ENCODE measurements around the gene SLC5A2. TPM values are rescaled to one million over a fixed set of nuclear protein-coding genes. Genes with fewer than 3 reads are reported as not detected.

SLC5A2 gene
- total RNA-seq, 2 donors from 2014 or later = 0.55 to 0.62 TPM

- no peaks in the 10 kb centered on the region for H3K36me3 ChIP-seq
- no peaks in the 10 kb centered on the region for H3K27me3 ChIP-seq (replicated peaks; ENCODE audit: insufficient read depth)
- H3K27ac ChIP-seq = no peak overlapping the region
- no peaks in the 10 kb centered on the region for H3K4me1 ChIP-seq (replicated peaks)
- TF ChIP-seq POLR2A (IDR thresholded peaks at IDR 0.05) (no peak), CTCF (IDR thresholded peaks at IDR 0.05) (no peak), POLR2AphosphoS5 (IDR thresholded peaks at IDR 0.05) (no peak)
- no peaks in the 10 kb centered on the region for H3K9me3 ChIP-seq
- H3K4me3 ChIP-seq = no peak overlapping the region
- intact Hi-C loops (cut with DNase I) = no loop called here
- no peak for DNase-seq (ENCODE audit: low spot score)
- 66% methylated on average over 2 of the region's 2 CpGs for WGBS
Observed at GRCh38 chr16:31532120-31532519, 49.2 kb downstream of the SLC5A2 start.

- peaks cover 4% of the 10 kb centered on the region for H3K27me3 ChIP-seq (replicated peaks; ENCODE audit: insufficient read depth)
- H3K27ac ChIP-seq = no peak overlapping the region
- H3K9me3 ChIP-seq = no peaks in the 10 kb centered on the region
- WGBS = 89% methylated on average over 4 of the region's 4 CpGs
- H3K4me1 ChIP-seq (replicated peaks) = no peaks in the 10 kb centered on the region
- DNase-seq (ENCODE audit: low spot score) = no peak
- H3K36me3 ChIP-seq = no peaks in the 10 kb centered on the region
- TF ChIP-seq POLR2AphosphoS5 (IDR thresholded peaks at IDR 0.05) = no peak
- TF ChIP-seq POLR2A (IDR thresholded peaks at IDR 0.05) = no peak
- TF ChIP-seq CTCF (IDR thresholded peaks at IDR 0.05) = no peak
- intact Hi-C loops (cut with DNase I) = no loop called here
- H3K4me3 ChIP-seq = no peak overlapping the region
Observed at GRCh38 chr16:31532896-31533295, 50.0 kb downstream of the SLC5A2 start.

- TF ChIP-seq POLR2AphosphoS5 (IDR thresholded peaks at IDR 0.05) (no peak), POLR2A (IDR thresholded peaks at IDR 0.05) (no peak), CTCF (IDR thresholded peaks at IDR 0.05) (no peak)
- no peaks in the 10 kb centered on the region for H3K36me3 ChIP-seq
- intact Hi-C loops (cut with DNase I) = no loop called here
- H3K4me1 ChIP-seq (replicated peaks) = no peaks in the 10 kb centered on the region
- no peak overlapping the region for H3K27ac ChIP-seq
- H3K4me3 ChIP-seq = no peak overlapping the region
- no peaks in the 10 kb centered on the region for H3K9me3 ChIP-seq
- H3K27me3 ChIP-seq (replicated peaks; ENCODE audit: insufficient read depth) = peaks cover 4% of the 10 kb centered on the region
- 44% methylated on average over 9 of the region's 9 CpGs for WGBS
- no peak for DNase-seq (ENCODE audit: low spot score)
Observed at GRCh38 chr16:31535737-31536136, 52.8 kb downstream of the SLC5A2 start.

GRCh38 chr16:31536804-31537361 lies 54.0 kb downstream of the SLC5A2 start:
- Histone ChIP-seq H3K9me3 (no peaks in the 10 kb centered on the region), H3K4me3 (no peak overlapping the region), H3K27me3 (replicated peaks; ENCODE audit: insufficient read depth) (peaks cover 4% of the 10 kb centered on the region), H3K27ac (no peak overlapping the region), H3K36me3 (no peaks in the 10 kb centered on the region), H3K4me1 (replicated peaks) (no peaks in the 10 kb centered on the region)
- TF ChIP-seq CTCF (IDR thresholded peaks at IDR 0.05) (no peak), POLR2A (IDR thresholded peaks at IDR 0.05) (no peak), POLR2AphosphoS5 (IDR thresholded peaks at IDR 0.05) (no peak)
- intact Hi-C loops (cut with DNase I) = no loop called here
- WGBS = 72% methylated on average over 21 of the region's 21 CpGs
- no peak for DNase-seq (ENCODE audit: low spot score)
